WI38 (cell line): Measurements from ENCODE around the gene DNAJC1.

ENCODE experiments used
- H3K4me3 ChIP-seq: 2 replicates; pipeline ENCODE4 v1.5.1; 2011; ENCODE audit warnings: low read depth, mild to moderate bottlenecking, control low read depth, low read length
- CTCF ChIP-seq: IDR thresholded peaks from 2 replicates; pipeline ENCODE4 v1.5.1; 2012; ENCODE audit warnings: low read depth, mild to moderate bottlenecking, control low read depth, low read length

The DNAJC1 gene

GRCh38 chr10:21776883-21777282 is 226.6 kb downstream of the DNAJC1 start:
- TF ChIP-seq CTCF, result no peak
- no peak overlapping the region for H3K4me3 ChIP-seq

- H3K4me3 ChIP-seq, result no peak overlapping the region
- no peak for TF ChIP-seq CTCF
These were observed 232.3 kb downstream of the DNAJC1 start for GRCh38 chr10:21771219-21771618.

- no peak overlapping the region for H3K4me3 ChIP-seq
- TF ChIP-seq CTCF, result no peak
These were observed 234.5 kb downstream of the DNAJC1 start for GRCh38 chr10:21769041-21769440.

- no peak for TF ChIP-seq CTCF
- H3K4me3 ChIP-seq, result no peak overlapping the region
These were observed 238.9 kb downstream of the DNAJC1 start for GRCh38 chr10:21764466-21765189.

- TF ChIP-seq CTCF, result no peak
- H3K4me3 ChIP-seq, result no peak overlapping the region
These were observed 243.2 kb downstream of the DNAJC1 start for GRCh38 chr10:21760332-21760731.

- TF ChIP-seq CTCF, result no peak
- H3K4me3 ChIP-seq, result no peak overlapping the region
These were observed 244.3 kb downstream of the DNAJC1 start for GRCh38 chr10:21759232-21759631.

GRCh38 chr10:21758696-21759095 is 244.8 kb downstream of the DNAJC1 start:
- TF ChIP-seq CTCF, result no peak
- no peak overlapping the region for H3K4me3 ChIP-seq
